Endodermal cell (in vitro differentiated cells): ENCODE results near the gene PGS1. TPM values are rescaled to one million over a fixed set of nuclear protein-coding genes. Genes with fewer than 3 reads are reported as not detected.

ENCODE experiments used
- DNase-seq: peaks from one replicate; pipeline ENCODE4 v3.0.0-alpha.2; 2017
- H3K27ac ChIP-seq: 2 replicates; pipeline ENCODE4 v1.5.1; 2013; ENCODE audit warnings: mild to moderate bottlenecking, low read depth, low read length, moderate library complexity
- H3K27me3 ChIP-seq: 2 replicates; pipeline ENCODE4 v1.6.1; 2013; ENCODE audit warnings: mild to moderate bottlenecking, low read length, moderate library complexity; ENCODE audit not compliant: insufficient read depth, control insufficient read depth, poor library complexity, severe bottlenecking
- H3K36me3 ChIP-seq: 2 replicates; pipeline ENCODE4 v1.7.0; 2013; ENCODE audit warnings: mild to moderate bottlenecking, low read length, moderate library complexity; ENCODE audit not compliant: control insufficient read depth, insufficient read depth
- H3K4me1 ChIP-seq: one replicate; pipeline ENCODE4 v1.7.0; 2013; ENCODE audit warnings: low read length; ENCODE audit not compliant: control insufficient read depth, insufficient read depth
- H3K4me3 ChIP-seq: 2 replicates; pipeline ENCODE4 v1.5.1; 2013; ENCODE audit warnings: mild to moderate bottlenecking, low read length, moderate library complexity
- H3K9ac ChIP-seq: 2 replicates; pipeline ENCODE4 v1.6.1; 2013; ENCODE audit warnings: mild to moderate bottlenecking, low read length, moderate library complexity; ENCODE audit not compliant: poor library complexity, severe bottlenecking; ENCODE audit errors: extremely low read depth
- H3K9me3 ChIP-seq: 2 replicates; pipeline ENCODE4 v1.6.1; 2013; ENCODE audit warnings: mild to moderate bottlenecking, low read length, moderate library complexity; ENCODE audit not compliant: control insufficient read depth
- H3K27ac Mint-ChIP-seq: 2 replicates; pipeline ENCODE4 v1.8.0; 2020; ENCODE audit warnings: mixed read lengths
- H3K27me3 Mint-ChIP-seq: 2 replicates; pipeline ENCODE4 v1.8.0; 2021; ENCODE audit warnings: mild to moderate bottlenecking, mixed read lengths; ENCODE audit not compliant: insufficient read depth
- H3K36me3 Mint-ChIP-seq: 2 replicates; pipeline ENCODE4 v1.8.0; 2020; ENCODE audit warnings: low read depth, mixed read lengths
- H3K4me1 Mint-ChIP-seq: 2 replicates; pipeline ENCODE4 v1.8.0; 2020; ENCODE audit warnings: mixed read lengths
- H3K4me3 Mint-ChIP-seq: 2 replicates; pipeline ENCODE4 v1.8.0; 2020; ENCODE audit warnings: mild to moderate bottlenecking, moderate library complexity, mixed read lengths
- H3K9me3 Mint-ChIP-seq: 2 replicates; pipeline ENCODE4 v1.8.0; 2020; ENCODE audit warnings: mild to moderate bottlenecking, mixed read lengths
- CTCF ChIP-seq: fragments of 200-600 bp; sonication (generic); conservative IDR thresholded peaks from 2 replicates; pipeline ENCODE4 v1.5.0; 2021; ENCODE audit warnings: antibody characterized with exemption, mild to moderate bottlenecking
- WGBS, 2 experiments: methylation state at CpG; one replicate each; pipeline versions ENCODE4 v1.1.5 to v1.1.7; 2013; ENCODE audit warnings: missing lambda C conversion rate in 2 of 2, mixed read lengths in 1 of 2; ENCODE audit not compliant: insufficient coverage in 1 of 2, insufficient read length in 1 of 2; 5-methylcytosine and 5-hydroxymethylcytosine counted together
- total RNA-seq, 2 donors: library from RNA; stranded (reverse); fragmentation: NEBNext Ultra II Directional in 1 of 2; extraction: Animal tissue kit (Norgen Biotek cat#: 25700) in 1 of 2; gene quantifications; 2 replicates in 1 of 2; 3 replicates in 1 of 2; pipeline ENCODE4 v1.2.1, GENCODE V29; 2021

The PGS1 gene
- total RNA-seq, 2 donors from 2014 or later: 57.1 to 58.2 TPM

- H3K27ac Mint-ChIP-seq: peak overlapping the region; percentile 33
- no peak overlapping the region for H3K9ac ChIP-seq
- no peak overlapping the region for H3K4me3 Mint-ChIP-seq
- H3K4me1 Mint-ChIP-seq: peaks cover 39% of the 10 kb centered on the region
- peaks cover 4% of the 10 kb centered on the region for H3K4me1 ChIP-seq
- DNase-seq: peak; percentile 57
- no peak overlapping the region for H3K27ac ChIP-seq
- H3K36me3 Mint-ChIP-seq: peaks cover 26% of the 10 kb centered on the region
- no peak for TF ChIP-seq CTCF
- no peaks in the 10 kb centered on the region for H3K9me3 ChIP-seq
- WGBS, 2 experiments: 92 to 100% methylated on average over 2 to 10 of the region's 10 CpGs
- no peaks in the 10 kb centered on the region for H3K9me3 Mint-ChIP-seq
- H3K27me3 ChIP-seq: no peaks in the 10 kb centered on the region
- H3K36me3 ChIP-seq: peaks cover 22% of the 10 kb centered on the region
- no peaks in the 10 kb centered on the region for H3K27me3 Mint-ChIP-seq
- no peak overlapping the region for H3K4me3 ChIP-seq
Measured at GRCh38 chr17:78387977-78388941, 9.8 kb downstream of the PGS1 start.

- TF ChIP-seq CTCF: peak; percentile 62
- H3K27me3 ChIP-seq: no peaks in the 10 kb centered on the region
- Mint-ChIP-seq H3K9me3 (no peaks in the 10 kb centered on the region), H3K27me3 (no peaks in the 10 kb centered on the region), H3K4me1 (peaks cover 28% of the 10 kb centered on the region), H3K27ac (peak overlapping the region; percentile 59), H3K36me3 (peaks cover 34% of the 10 kb centered on the region), H3K4me3 (no peak overlapping the region)
- peaks cover 4% of the 10 kb centered on the region for H3K4me1 ChIP-seq
- 76 to 85% methylated on average over 13 to 15 of the region's 15 CpGs for WGBS, 2 experiments
- no peak overlapping the region for H3K9ac ChIP-seq
- H3K27ac ChIP-seq: no peak overlapping the region
- H3K36me3 ChIP-seq: peaks cover 32% of the 10 kb centered on the region
- H3K4me3 ChIP-seq: no peak overlapping the region
- DNase-seq: peak; percentile 90
- no peaks in the 10 kb centered on the region for H3K9me3 ChIP-seq
Measured at GRCh38 chr17:78390241-78391050, 12.0 kb downstream of the PGS1 start.

- TF ChIP-seq CTCF: no peak
- Mint-ChIP-seq H3K4me3 (no peak overlapping the region), H3K27ac (peak overlapping the region; percentile 92), H3K9me3 (no peaks in the 10 kb centered on the region), H3K36me3 (peaks cover 38% of the 10 kb centered on the region), H3K27me3 (no peaks in the 10 kb centered on the region), H3K4me1 (peaks cover 22% of the 10 kb centered on the region)
- 98 to 100% methylated on average over 10 to 11 of the region's 11 CpGs for WGBS, 2 experiments
- no peak overlapping the region for H3K9ac ChIP-seq
- no peaks in the 10 kb centered on the region for H3K9me3 ChIP-seq
- peaks cover 38% of the 10 kb centered on the region for H3K36me3 ChIP-seq
- H3K27me3 ChIP-seq: no peaks in the 10 kb centered on the region
- H3K4me1 ChIP-seq: no peaks in the 10 kb centered on the region
- H3K4me3 ChIP-seq: no peak overlapping the region
- no peak overlapping the region for H3K27ac ChIP-seq
- no peak for DNase-seq
Measured at GRCh38 chr17:78391051-78391431, 12.6 kb downstream of the PGS1 start.
